H1 (cell line): ENCODE data around the gene AFF2. TPM values are rescaled to one million over a fixed set of nuclear protein-coding genes. Genes with fewer than 3 reads are reported as not detected.

Experiments
- CTCF ChIA-PET: fragments of 300-600 bp; sonication (Branson Sonifier 250); formaldehyde crosslinking; loops from one replicate; lab custom pipeline; 2021; ENCODE audit not compliant: partially characterized antibody; lab: Charles Lee
- POLR2A ChIA-PET: fragments of 300-600 bp; sonication (Branson Sonifier 250); formaldehyde crosslinking; loops from one replicate; lab custom pipeline; 2021; ENCODE audit warnings: inconsistent platforms; ENCODE audit not compliant: partially characterized antibody; lab: Charles Lee
- DNase-seq, 2 experiments: peaks; one replicate each; pipeline versions ENCODE4 v3.0.0 to v3.0.0-alpha.2; 2010 to 2022; ENCODE audit warnings: low spot score in 2 of 2, low read depth in 1 of 2, mixed read lengths in 1 of 2
- FAIRE-seq: peaks from 2 replicates; lab custom pipeline; 2011; peaks lifted over from hg19 to GRCh38; lab: Jason Lieb, UNC
- H2AFZ ChIP-seq: 2 replicates; pipeline ENCODE4 v1.8.1; 2012; ENCODE audit warnings: low read length, inconsistent platforms
- H2AK5ac ChIP-seq: 2 replicates; pipeline ENCODE4 v1.6.1; 2013; ENCODE audit warnings: low read depth, low read length
- H2BK120ac ChIP-seq: replicated peaks from 2 replicates; pipeline ENCODE3; 2013; ENCODE audit warnings: low read depth, low read length, inconsistent platforms
- H2BK12ac ChIP-seq: 2 replicates; pipeline ENCODE4 v1.6.1; 2013; ENCODE audit warnings: low read depth, low read length
- H2BK15ac ChIP-seq: 2 replicates; pipeline ENCODE4 v1.6.1; 2013; ENCODE audit warnings: low read length
- H2BK20ac ChIP-seq: 2 replicates; pipeline ENCODE4 v1.6.1; 2013; ENCODE audit warnings: low read length
- H2BK5ac ChIP-seq: 2 replicates; pipeline ENCODE4 v1.6.1; 2013; ENCODE audit warnings: low read depth, low read length
- H3K14ac ChIP-seq: 2 replicates; pipeline ENCODE4 v1.6.1; 2013; ENCODE audit warnings: inconsistent platforms; ENCODE audit not compliant: insufficient read length
- H3K18ac ChIP-seq: 2 replicates; pipeline ENCODE4 v1.6.1; 2013; ENCODE audit warnings: low read length; ENCODE audit errors: extremely low read depth
- H3K23ac ChIP-seq: 2 replicates; pipeline ENCODE4 v1.6.1; 2013; ENCODE audit warnings: inconsistent platforms; ENCODE audit not compliant: insufficient read length
- H3K23me2 ChIP-seq: 2 replicates; pipeline ENCODE4 v1.6.1; 2013; ENCODE audit warnings: low read depth, low read length
- H3K27ac ChIP-seq: 2 replicates; pipeline ENCODE4 v1.6.1; 2011; ENCODE audit warnings: low read depth, low read length, inconsistent platforms
- H3K27me3 ChIP-seq, 4 experiments: replicated peaks in 1 of 4; 1 replicate in 1 of 4; 2 replicates in 3 of 4; pipeline versions ENCODE4 v1.6.1 to v1.8.1; 2011 to 2013; ENCODE audit warnings: low read length in 3 of 4, mild to moderate bottlenecking in 3 of 4, inconsistent platforms in 2 of 4, mixed read lengths in 2 of 4, moderate library complexity in 1 of 4; ENCODE audit not compliant: control insufficient read depth in 3 of 4, insufficient read depth in 3 of 4; ENCODE audit errors: extremely low read depth in 1 of 4
- H3K36me3 ChIP-seq, 4 experiments: 2 replicates each; pipeline versions ENCODE4 v1.6.1 to v1.8.1; 2011 to 2013; ENCODE audit warnings: mild to moderate bottlenecking in 4 of 4, low read length in 3 of 4, moderate library complexity in 2 of 4, control low read depth in 1 of 4, inconsistent platforms in 1 of 4; ENCODE audit not compliant: insufficient read depth in 4 of 4, control insufficient read depth in 2 of 4
- H3K4ac ChIP-seq: replicated peaks from 2 replicates; pipeline ENCODE3; 2013; ENCODE audit warnings: low read length, low read depth, mixed read lengths, inconsistent platforms; ENCODE audit not compliant: insufficient read length
- H3K4me1 ChIP-seq, 4 experiments: replicated peaks in 1 of 4; 1 replicate in 1 of 4; 2 replicates in 3 of 4; pipeline versions ENCODE4 v1.6.1 to v1.8.1; 2011 to 2013; ENCODE audit warnings: low read length in 3 of 4, inconsistent platforms in 2 of 4, mixed read lengths in 1 of 4; ENCODE audit not compliant: insufficient read depth in 4 of 4, control insufficient read depth in 3 of 4
- H3K4me2 ChIP-seq, 2 experiments: 2 replicates each; pipeline versions ENCODE4 v1.6.1 to v1.8.1; 2011 to 2013; ENCODE audit warnings: low read depth in 2 of 2, low read length in 2 of 2, control low read depth in 1 of 2, inconsistent platforms in 1 of 2, mild to moderate bottlenecking in 1 of 2; ENCODE audit not compliant: insufficient read depth in 1 of 2
- H3K4me3 ChIP-seq, 4 experiments: fragments of 200-600, 300-600 bp in 1 of 4; sonication (generic), shearing (Covaris generic), sonication (Bioruptor Twin) in 1 of 4; 2 replicates each; pipeline versions ENCODE4 v1.5.1 to v1.8.1; 2011 to 2016; ENCODE audit warnings: low read length in 4 of 4, low read depth in 3 of 4, control low read depth in 2 of 4, inconsistent platforms in 2 of 4, mild to moderate bottlenecking in 2 of 4, mixed read lengths in 1 of 4, moderate library complexity in 1 of 4; ENCODE audit not compliant: insufficient read depth in 2 of 4; ENCODE audit errors: extremely low read depth in 1 of 4
- H3K56ac ChIP-seq: replicated peaks from 2 replicates; pipeline ENCODE3; 2013; ENCODE audit warnings: low read depth, mild to moderate bottlenecking, mixed read lengths, low read length, inconsistent platforms; ENCODE audit not compliant: insufficient read length
- H3K79me1 ChIP-seq: 2 replicates; pipeline ENCODE4 v1.6.1; 2013; ENCODE audit warnings: low read depth, low read length, control low read depth
- H3K79me2 ChIP-seq, 2 experiments: 2 replicates each; pipeline versions ENCODE4 v1.6.1 to v1.8.1; 2012 to 2013; ENCODE audit warnings: low read length in 2 of 2, mild to moderate bottlenecking in 2 of 2, inconsistent platforms in 1 of 2; ENCODE audit not compliant: insufficient read depth in 2 of 2, control insufficient read depth in 1 of 2
- H3K9ac ChIP-seq, 4 experiments: replicated peaks in 1 of 4; 1 replicate in 1 of 4; 2 replicates in 3 of 4; pipeline versions ENCODE4 v1.6.1 to v1.8.1; 2011 to 2013; ENCODE audit warnings: low read depth in 3 of 4, low read length in 3 of 4, control low read depth in 2 of 4, mild to moderate bottlenecking in 2 of 4, moderate library complexity in 2 of 4, inconsistent platforms in 1 of 4; ENCODE audit errors: extremely low read depth in 1 of 4
- H3K9me3 ChIP-seq, 2 experiments: 2 replicates each; pipeline versions ENCODE4 v1.6.1 to v1.8.1; 2012 to 2013; ENCODE audit warnings: mild to moderate bottlenecking in 2 of 2, moderate library complexity in 2 of 2, control low read depth in 1 of 2, inconsistent platforms in 1 of 2, low read depth in 1 of 2, low read length in 1 of 2, mixed read lengths in 1 of 2; ENCODE audit not compliant: insufficient read depth in 2 of 2
- H4K20me1 ChIP-seq, 2 experiments: replicated peaks in 1 of 2; 2 replicates each; pipeline versions ENCODE3 to v1.8.1; 2011 to 2013; ENCODE audit warnings: inconsistent platforms in 2 of 2, low read length in 2 of 2, mild to moderate bottlenecking in 1 of 2; ENCODE audit not compliant: insufficient read depth in 2 of 2, control insufficient read depth in 1 of 2
- H4K5ac ChIP-seq: 2 replicates; pipeline ENCODE4 v1.6.1; 2013; ENCODE audit warnings: low read length, low read depth, mixed read lengths, inconsistent platforms; ENCODE audit not compliant: insufficient read length
- H4K8ac ChIP-seq: 2 replicates; pipeline ENCODE4 v1.8.0; 2013; ENCODE audit warnings: mild to moderate bottlenecking, moderate library complexity, low read length, inconsistent platforms; ENCODE audit not compliant: insufficient read depth; ENCODE audit errors: extremely low read depth
- H4K91ac ChIP-seq: replicated peaks from 2 replicates; pipeline ENCODE3; 2013; ENCODE audit warnings: low read length, mixed read lengths, inconsistent platforms; ENCODE audit not compliant: insufficient read length
- CHD1 ChIP-seq: IDR thresholded peaks from 2 replicates; pipeline ENCODE4 v1.6.1; 2012; ENCODE audit warnings: low read depth, low read length, improper control_type of control experiment
- CHD2 ChIP-seq: IDR thresholded peaks from 2 replicates; pipeline ENCODE4 v1.6.1; 2012; ENCODE audit warnings: low read length, improper control_type of control experiment
- E2F6 ChIP-seq: IDR thresholded peaks from 2 replicates; pipeline ENCODE4 v1.6.1; 2012; ENCODE audit warnings: inconsistent platforms
- GABPA ChIP-seq: IDR thresholded peaks from 2 replicates; pipeline ENCODE4 v1.6.1; 2011; ENCODE audit warnings: mild to moderate bottlenecking, low read length, moderate library complexity, borderline replicate concordance; ENCODE audit not compliant: insufficient read depth
- HDAC2 ChIP-seq, 2 experiments: fragments of 300-600 bp in 1 of 2; sonication (generic) in 1 of 2; IDR thresholded peaks; 2 replicates each; pipeline ENCODE4 v1.6.1; 2011 to 2012; ENCODE audit warnings: low read depth in 2 of 2, low read length in 2 of 2, mild to moderate bottlenecking in 2 of 2, moderate library complexity in 2 of 2, borderline replicate concordance in 1 of 2, inconsistent platforms in 1 of 2
- HDAC6 ChIP-seq: IDR thresholded peaks from one replicate; pipeline ENCODE4 v1.7.1; 2012; ENCODE audit warnings: low read depth, mild to moderate bottlenecking, inconsistent platforms, low read length, moderate library complexity
- JUN ChIP-seq: IDR thresholded peaks from 2 replicates; pipeline ENCODE4 v1.6.1; 2011; ENCODE audit warnings: low read depth, mild to moderate bottlenecking, improper control_type of control experiment, low read length
- KDM4A ChIP-seq: IDR thresholded peaks from one replicate; pipeline ENCODE4 v1.7.1; 2012; ENCODE audit warnings: low read depth, mild to moderate bottlenecking, moderate library complexity, low read length, inconsistent platforms; ENCODE audit not compliant: severe bottlenecking
- KDM5A ChIP-seq: fragments of 200-600 bp; IDR thresholded peaks from 2 replicates; pipeline ENCODE4 v1.7.1; 2012; ENCODE audit warnings: mild to moderate bottlenecking, low read length, inconsistent platforms, mixed read lengths
- MAFK ChIP-seq: IDR thresholded peaks from 2 replicates; pipeline ENCODE4 v1.6.1; 2012; ENCODE audit warnings: low read depth, mild to moderate bottlenecking, improper control_type of control experiment, low read length
- POLR2A ChIP-seq, 2 experiments: IDR thresholded peaks; 1 replicate in 1 of 2; 2 replicates in 1 of 2; pipeline ENCODE4 v1.6.1; 2011; ENCODE audit warnings: low read depth in 2 of 2, low read length in 2 of 2, mild to moderate bottlenecking in 2 of 2; ENCODE audit errors: control extremely low read depth in 1 of 2
- TAF1 ChIP-seq: IDR thresholded peaks from 2 replicates; pipeline ENCODE4 v1.6.1; 2011; ENCODE audit warnings: mild to moderate bottlenecking, low read depth, low read length
- TAF7 ChIP-seq: optimal IDR thresholded peaks from 2 replicates; pipeline ENCODE3; 2011; ENCODE audit warnings: low read depth, mild to moderate bottlenecking, inconsistent platforms, low read length, moderate library complexity, borderline replicate concordance
- TBP ChIP-seq: IDR thresholded peaks from 2 replicates; pipeline ENCODE4 v1.6.1; 2011; ENCODE audit warnings: low read depth, low read length, improper control_type of control experiment
- TEAD4 ChIP-seq: IDR thresholded peaks from 2 replicates; pipeline ENCODE4 v1.6.1; 2012; ENCODE audit warnings: low read depth, low read length, inconsistent platforms, mixed read lengths
- WGBS, 2 experiments: shearing (Covaris generic) in 1 of 2; methylation state at CpG; one replicate each; pipeline versions ENCODE4 v1.1.6 to v1.1.7; 2013 to 2015; ENCODE audit warnings: low lambda C conversion rate in 2 of 2, mixed read lengths in 2 of 2, inconsistent platforms in 1 of 2, low coverage in 1 of 2, missing lambda C conversion rate in 1 of 2; ENCODE audit not compliant: insufficient replicate concordance in 2 of 2, insufficient coverage in 1 of 2, insufficient read length in 1 of 2; ENCODE audit errors: extremely low coverage in 1 of 2, missing lambda C conversion rate in 1 of 2; 5-methylcytosine and 5-hydroxymethylcytosine counted together
- polyA plus RNA-seq, 7 experiments: library from polyadenylated mRNA; depleted of rRNA in 3 of 7; stranded (reverse) in 5 of 7; unstranded in 2 of 7; fragments of >200 nt in 5 of 7; fragments of 200-250 nt in 2 of 7; gene quantifications; 1 replicate in 5 of 7; 2 replicates in 1 of 7; 4 replicates in 1 of 7; pipeline versions ENCODE4 v1.2.1 to v1.2.3, GENCODE V29; 2011 to 2013; ENCODE audit warnings: missing spikeins in 2 of 7, mixed read lengths in 2 of 7
- total RNA-seq: library from RNA; stranded (reverse); fragmentation: NEBNext Ultra II Directional; extraction: Animal tissue kit (Norgen Biotek cat#: 25700); gene quantifications from 2 replicates; pipeline ENCODE4 v1.2.1, GENCODE V29; 2021

The AFF2 gene
- total and polyA plus RNA-seq, 2 of the 8 experiments (the other 6 are each of a cell fraction or from before 2014, with no cell fraction given) = 2.0 to 7.3 TPM

- Histone ChIP-seq H3K14ac (no peak overlapping the region), H3K23me2 (no peaks in the 10 kb centered on the region), H3K27ac (no peak overlapping the region), H3K27me3 (no peaks in the 10 kb centered on the region), H2BK12ac (no peak overlapping the region), H3K18ac (no peak overlapping the region), H3K79me1 (no peaks in the 10 kb centered on the region), H3K23ac (no peak overlapping the region), H3K9me3 (no peaks in the 10 kb centered on the region), H4K91ac (no peak overlapping the region), H3K36me3 (no peaks in the 10 kb centered on the region), H4K20me1 (no peaks in the 10 kb centered on the region), H2BK5ac (no peak overlapping the region), H2AFZ (no peak overlapping the region), H3K79me2 (no peaks in the 10 kb centered on the region), H2BK20ac (no peak overlapping the region), H4K8ac (no peak overlapping the region), H2BK15ac (no peak overlapping the region), H2BK120ac (no peak overlapping the region), H3K4me3 (no peak overlapping the region), H3K4ac (no peak overlapping the region), H3K56ac (no peak overlapping the region), H4K5ac (no peak overlapping the region), H3K4me1 (no peaks in the 10 kb centered on the region; a peak in 1 of 7 replicates), H2AK5ac (no peak overlapping the region), H3K4me2 (no peak overlapping the region), H3K9ac (no peak overlapping the region)
- POLR2A ChIA-PET = no interaction called here
- 93% methylated on average over 4 of the region's 4 CpGs; no CpG with 5 or more reads in 1 of the 2 experiments for WGBS, 2 experiments
- CTCF ChIA-PET = interaction anchor here (1.0 to 2.0 kb wide), 3 partner anchors 20 to 92 kb away, joined by 4 to 5 read pairs (median 4); no protein-coding TSS in a partner anchor
- FAIRE-seq (no peak), DNase-seq (no peak)
- TF ChIP-seq POLR2A (IDR thresholded peaks at IDR 0.05; ENCODE audit: control extremely low read depth in 1 of 2, low read depth in 2 of 2, low read length in 2 of 2) (no peak), TEAD4 (no peak), KDM5A (no peak), TAF7 (no peak), CHD1 (no peak), HDAC6 (no peak), TAF1 (no peak), JUN (no peak), HDAC2 (IDR thresholded peaks at IDR 0.05; ENCODE audit: borderline replicate concordance in 1 of 2, low read depth in 2 of 2, low read length in 2 of 2) (no peak), E2F6 (no peak), CHD2 (no peak), KDM4A (no peak), MAFK (no peak), GABPA (no peak), TBP (no peak)
These were observed 93.6 kb downstream of the AFF2 start for GRCh38 chrX:148593987-148594386.
